GM12892 (cell line): ENCODE results near the gene DAPK1.

ENCODE experiments used
- POLR2A ChIP-seq: IDR thresholded peaks from 2 replicates; pipeline ENCODE4 v1.6.1; 2011; ENCODE audit warnings: low read depth, low read length, control low read depth
- POLR2AphosphoS5 ChIP-seq: IDR thresholded peaks from 2 replicates; pipeline ENCODE4 v1.6.1; 2011; ENCODE audit warnings: low read depth, low read length, control low read depth
- TAF1 ChIP-seq: IDR thresholded peaks from 2 replicates; pipeline ENCODE4 v1.6.1; 2011; ENCODE audit warnings: low read depth, mild to moderate bottlenecking, control low read depth, low read length, borderline replicate concordance

- TF ChIP-seq POLR2A = no peak
- no peak for TF ChIP-seq POLR2AphosphoS5
- no peak for TF ChIP-seq TAF1
Observed at GRCh38 chr9:87554976-87555375, 57.3 kb downstream of the DAPK1 start.
